KMS-11 (cell line): ENCODE results near the gene AMPD2.
"Not testable (repeated sequence)": the region's sequence is repeated elsewhere in the genome, so short reads cannot be mapped to it uniquely, and the experiment has no call there.

Source experiments
- H2AFZ ChIP-seq: fragments of 200-600 bp; sonication (generic); 2 replicates; pipeline ENCODE4 v1.6.1; 2016; ENCODE audit warnings: antibody characterized with exemption, mixed run types, low read depth
- H3K27ac ChIP-seq: fragments of 200-600 bp; sonication (generic); 2 replicates; pipeline ENCODE4 v1.6.1; 2016; ENCODE audit warnings: mild to moderate bottlenecking, mixed run types
- H3K27me3 ChIP-seq: fragments of 200-600 bp; sonication (generic); 2 replicates; pipeline ENCODE4 v1.6.1; 2017; ENCODE audit warnings: mild to moderate bottlenecking, low read depth, mixed run types, moderate library complexity; ENCODE audit not compliant: insufficient read depth
- H3K36me3 ChIP-seq: fragments of 200-600 bp; sonication (generic); 2 replicates; pipeline ENCODE4 v1.6.1; 2017; ENCODE audit warnings: mild to moderate bottlenecking, mixed run types; ENCODE audit not compliant: insufficient read depth
- H3K4me1 ChIP-seq: fragments of 200-600 bp; sonication (generic); 2 replicates; pipeline ENCODE4 v1.6.1; 2016; ENCODE audit warnings: mild to moderate bottlenecking, low read depth, mixed run types; ENCODE audit not compliant: poor library complexity, severe bottlenecking
- H3K4me2 ChIP-seq: fragments of 200-600 bp; sonication (generic); 2 replicates; pipeline ENCODE4 v1.7.0; 2016; ENCODE audit warnings: mild to moderate bottlenecking, mixed run types
- H3K4me3 ChIP-seq: fragments of 200-600 bp; sonication (generic); IDR thresholded peaks from 2 replicates; pipeline ENCODE4 v1.6.1; 2017; ENCODE audit warnings: low read depth, low read length, mixed read lengths; ENCODE audit not compliant: insufficient read depth
- H3K79me2 ChIP-seq: fragments of 200-600 bp; sonication (generic); 2 replicates; pipeline ENCODE4 v1.6.1; 2016; ENCODE audit warnings: low read depth, mixed run types; ENCODE audit not compliant: insufficient read depth
- H3K9ac ChIP-seq: fragments of 200-600 bp; sonication (generic); 2 replicates; pipeline ENCODE4 v1.6.1; 2016; ENCODE audit warnings: mild to moderate bottlenecking, mixed run types
- H4K20me1 ChIP-seq: fragments of 200-600 bp; sonication (generic); 2 replicates; pipeline ENCODE4 v1.6.1; 2016; ENCODE audit warnings: mild to moderate bottlenecking, mixed run types; ENCODE audit not compliant: insufficient read depth
- TF ChIP-seq, protein P1 (sequence below): fragments of 200-600 bp; sonication (generic); conservative IDR thresholded peaks from 2 replicates; pipeline ENCODE4 v1.6.1; 2017; ENCODE audit warnings: low read depth, mild to moderate bottlenecking, antibody characterized with exemption, low read length, moderate library complexity, mixed read lengths

The AMPD2 gene

DNA sequence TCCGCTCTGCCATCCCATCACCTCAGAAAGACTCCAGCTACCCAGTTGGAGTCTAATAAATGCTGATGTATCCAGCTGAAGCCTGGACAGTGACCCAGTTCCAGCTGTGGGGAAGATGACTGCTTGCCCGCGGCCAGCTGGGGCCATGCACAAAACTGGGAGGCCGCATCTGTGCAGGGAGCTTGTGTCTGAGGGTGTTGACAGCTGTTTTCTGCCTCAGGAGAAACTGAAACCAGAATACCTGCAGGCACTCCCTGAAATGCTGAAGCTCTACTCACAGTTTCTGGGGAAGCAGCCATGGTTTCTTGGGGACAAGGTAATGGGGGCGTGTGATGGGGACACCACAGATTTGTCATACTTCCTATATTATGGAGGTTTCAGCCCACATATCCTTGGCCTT is 51.4 kb downstream of the AMPD2 start:
- no peak overlapping the region for H3K27ac ChIP-seq
- no peak overlapping the region; the same call in 1 of the 2 replicates for H3K4me2 ChIP-seq
- peaks cover 10% of the 10 kb centered on the region for H3K4me1 ChIP-seq
- H4K20me1 ChIP-seq = no peaks in the 10 kb centered on the region
- no peak overlapping the region for H3K9ac ChIP-seq
- no peaks in the 10 kb centered on the region for H3K79me2 ChIP-seq
- TF ChIP-seq, protein P1, sequence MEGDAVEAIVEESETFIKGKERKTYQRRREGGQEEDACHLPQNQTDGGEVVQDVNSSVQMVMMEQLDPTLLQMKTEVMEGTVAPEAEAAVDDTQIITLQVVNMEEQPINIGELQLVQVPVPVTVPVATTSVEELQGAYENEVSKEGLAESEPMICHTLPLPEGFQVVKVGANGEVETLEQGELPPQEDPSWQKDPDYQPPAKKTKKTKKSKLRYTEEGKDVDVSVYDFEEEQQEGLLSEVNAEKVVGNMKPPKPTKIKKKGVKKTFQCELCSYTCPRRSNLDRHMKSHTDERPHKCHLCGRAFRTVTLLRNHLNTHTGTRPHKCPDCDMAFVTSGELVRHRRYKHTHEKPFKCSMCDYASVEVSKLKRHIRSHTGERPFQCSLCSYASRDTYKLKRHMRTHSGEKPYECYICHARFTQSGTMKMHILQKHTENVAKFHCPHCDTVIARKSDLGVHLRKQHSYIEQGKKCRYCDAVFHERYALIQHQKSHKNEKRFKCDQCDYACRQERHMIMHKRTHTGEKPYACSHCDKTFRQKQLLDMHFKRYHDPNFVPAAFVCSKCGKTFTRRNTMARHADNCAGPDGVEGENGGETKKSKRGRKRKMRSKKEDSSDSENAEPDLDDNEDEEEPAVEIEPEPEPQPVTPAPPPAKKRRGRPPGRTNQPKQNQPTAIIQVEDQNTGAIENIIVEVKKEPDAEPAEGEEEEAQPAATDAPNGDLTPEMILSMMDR = no peak
- no peaks in the 10 kb centered on the region for H3K27me3 ChIP-seq
- H3K4me3 ChIP-seq = no peak overlapping the region
- no peak overlapping the region for H2AFZ ChIP-seq
- H3K36me3 ChIP-seq = no peaks in the 10 kb centered on the region

DNA sequence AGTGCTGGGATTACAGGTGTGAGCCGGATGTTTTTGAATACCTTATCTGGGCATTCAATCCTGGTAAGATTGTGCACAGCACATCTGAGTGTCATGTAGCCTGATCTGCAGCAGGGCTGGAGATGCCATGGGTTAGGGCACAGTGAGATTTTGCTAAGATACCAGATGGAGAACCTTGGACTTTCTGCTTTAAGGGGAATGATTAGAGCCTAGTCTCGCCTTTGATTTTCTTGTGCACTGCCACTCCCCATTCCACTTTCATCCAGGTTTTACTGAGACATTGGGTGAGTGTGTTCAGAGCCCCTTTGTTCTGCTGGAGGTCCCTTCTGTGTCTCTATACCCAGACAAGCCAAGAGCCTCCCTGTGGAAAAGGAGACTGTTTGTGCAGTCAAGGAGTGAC is 54.2 kb downstream of the AMPD2 start:
- H3K4me2 ChIP-seq, H3K27ac ChIP-seq, H3K4me3 ChIP-seq, H2AFZ ChIP-seq, H3K9ac ChIP-seq, H3K27me3 ChIP-seq, H4K20me1 ChIP-seq, H3K79me2 ChIP-seq, H3K36me3 ChIP-seq: not testable (repeated sequence)
- peaks cover 10% of the 10 kb centered on the region for H3K4me1 ChIP-seq

DNA sequence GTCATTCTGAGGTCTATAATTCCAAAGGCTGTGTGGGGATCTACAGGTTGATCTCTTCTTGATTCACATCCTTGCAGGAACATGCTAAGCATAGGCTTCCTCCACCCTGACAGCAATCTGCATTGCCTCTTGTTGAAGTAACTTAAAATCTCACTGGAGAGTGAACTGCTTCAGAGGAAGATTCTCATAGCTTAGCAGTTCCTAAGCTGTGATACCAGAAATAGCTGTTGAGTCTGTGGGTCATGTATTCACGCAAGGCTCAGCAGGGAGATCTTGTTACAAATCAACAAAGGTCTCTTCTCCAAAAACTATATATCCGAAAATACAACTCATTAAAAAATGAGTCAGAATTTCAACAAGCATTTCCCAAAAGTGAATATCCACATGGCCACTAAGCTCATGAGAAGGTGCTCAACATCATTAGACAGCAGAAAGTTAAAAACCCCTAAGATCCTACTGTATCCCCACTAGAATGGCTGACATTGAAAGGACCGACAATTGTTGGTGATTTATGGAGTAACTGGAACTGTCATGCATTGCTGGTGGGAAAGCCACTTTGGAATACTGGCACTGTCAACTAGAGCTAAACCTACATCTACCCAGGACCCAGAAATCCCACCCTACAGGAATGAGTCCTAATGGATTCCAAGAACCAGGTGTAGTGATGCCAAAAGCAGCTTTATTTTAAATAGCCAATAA is 57.2 kb downstream of the AMPD2 start:
- not testable (repeated sequence) for H3K9ac ChIP-seq, H3K4me2 ChIP-seq, H3K27me3 ChIP-seq, H4K20me1 ChIP-seq, H2AFZ ChIP-seq, H3K27ac ChIP-seq, H3K4me1 ChIP-seq, H3K79me2 ChIP-seq, H3K4me3 ChIP-seq, H3K36me3 ChIP-seq

DNA sequence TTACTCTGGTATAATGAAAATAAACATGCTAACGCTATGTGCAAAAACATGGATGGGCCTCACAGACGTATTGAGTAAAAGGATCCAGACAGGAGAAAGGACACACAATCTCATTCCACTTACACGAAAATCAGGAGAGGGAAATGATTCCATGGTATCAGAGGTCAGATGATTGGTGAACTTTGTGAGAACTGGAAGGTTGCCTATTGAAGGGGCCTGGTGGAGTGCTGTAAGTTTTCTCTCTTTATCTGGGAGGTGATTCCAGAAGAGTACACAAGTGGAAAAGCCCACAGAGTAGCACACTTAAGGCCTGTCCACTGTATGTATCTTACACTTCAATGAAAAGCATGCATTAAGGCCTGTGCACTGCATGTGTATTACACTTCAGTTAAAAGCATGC is 57.8 kb downstream of the AMPD2 start:
- Histone ChIP-seq H3K36me3 (no peaks in the 10 kb centered on the region), H3K27ac (no peak overlapping the region), H3K4me1 (no peaks in the 10 kb centered on the region), H3K4me3 (no peak overlapping the region), H3K79me2 (no peaks in the 10 kb centered on the region), H4K20me1 (no peaks in the 10 kb centered on the region), H2AFZ (no peak overlapping the region), H3K4me2 (no peak overlapping the region), H3K9ac (no peak overlapping the region), H3K27me3 (no peaks in the 10 kb centered on the region)
- TF ChIP-seq, protein P1 = no peak

DNA sequence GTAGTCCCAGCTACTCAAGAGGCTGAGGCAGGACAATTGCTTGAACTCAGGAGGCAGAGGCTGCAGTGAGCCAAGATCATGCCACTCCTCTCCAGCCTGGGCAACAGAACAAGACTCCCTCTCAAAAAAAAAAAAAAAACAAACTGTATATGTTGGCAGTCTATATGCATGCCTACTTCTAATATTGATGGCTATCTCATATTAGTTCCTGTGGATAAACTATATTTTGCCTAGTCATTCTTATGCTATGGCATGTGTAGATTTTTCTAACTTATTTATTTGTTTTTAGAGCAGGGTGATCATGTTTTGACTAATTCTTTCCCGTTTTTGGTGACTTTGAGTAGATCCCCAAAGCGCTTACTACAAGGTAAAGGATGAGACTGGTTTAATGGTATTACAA is 59.0 kb downstream of the AMPD2 start:
- not testable (repeated sequence) for H3K36me3 ChIP-seq, H3K79me2 ChIP-seq, H3K4me2 ChIP-seq, H2AFZ ChIP-seq, H3K27me3 ChIP-seq, H3K9ac ChIP-seq, H4K20me1 ChIP-seq, H3K4me3 ChIP-seq, H3K4me1 ChIP-seq, H3K27ac ChIP-seq
